ENCODE results near the gene PTPRN2. TPM values are rescaled to one million over a fixed set of nuclear protein-coding genes. Genes with fewer than 3 reads are reported as not detected.

The PTPRN2 gene
- total and polyA plus RNA-seq, 2 donors (not counting 1 experiment from before 2014, with no cell fraction given), result 0.54 to 1.2 TPM

GRCh38 chr7:158096582-158096981, 491.0 kb downstream of the PTPRN2 start:
- Histone ChIP-seq H3K4me3 (replicated peaks in 1 of 4; ENCODE audit: control extremely low read depth in 1 of 4, insufficient read depth in 1 of 4, low read depth in 3 of 4, low read length in 4 of 4) (no peak overlapping the region), H3K27ac (ENCODE audit: insufficient read depth, low read length) (no peak overlapping the region), H3K9ac (ENCODE audit: insufficient read depth, low read length) (no peak overlapping the region), H4K20me1 (ENCODE audit: control insufficient read depth, extremely low read depth, insufficient read depth, low read length) (no peaks in the 10 kb centered on the region), H3K79me2 (ENCODE audit: control insufficient read depth, insufficient read depth, low read length) (no peaks in the 10 kb centered on the region), H2AFZ (ENCODE audit: low read length) (no peak overlapping the region), H3K4me1 (ENCODE audit: control insufficient read depth, extremely low read depth, insufficient read depth, low read length) (no peaks in the 10 kb centered on the region), H3K27me3 (ENCODE audit: control insufficient read depth, insufficient read depth, low read length) (no peaks in the 10 kb centered on the region), H3K4me2 (ENCODE audit: extremely low read depth, insufficient read depth, low read length) (no peak overlapping the region), H3K9me3 (ENCODE audit: control insufficient read depth, insufficient read depth, low read depth, low read length) (no peaks in the 10 kb centered on the region), H3K36me3 (ENCODE audit: control insufficient read depth, insufficient read depth, low read length) (no peaks in the 10 kb centered on the region)
- TF ChIP-seq CTCF (conservative IDR thresholded peaks at IDR 0.05 in 1 of 2, IDR thresholded peaks at IDR 0.05 in 1 of 2; ENCODE audit: low read depth in 1 of 2, low read length in 2 of 2) (no peak), EZH2 (IDR thresholded peaks at IDR 0.05; ENCODE audit: low read length, missing control alignments) (no peak)
- DNase-seq (ENCODE audit: low read depth in 2 of 2), result no peak

GRCh38 chr7:158094671-158095226, 492.9 kb downstream of the PTPRN2 start:
- H3K4me1 ChIP-seq (ENCODE audit: control insufficient read depth, extremely low read depth, insufficient read depth, low read length), result no peaks in the 10 kb centered on the region
- H2AFZ ChIP-seq (ENCODE audit: low read length), result no peak overlapping the region
- TF ChIP-seq EZH2 (IDR thresholded peaks at IDR 0.05; ENCODE audit: low read length, missing control alignments), result no peak
- no peak for TF ChIP-seq CTCF (conservative IDR thresholded peaks at IDR 0.05 in 1 of 2, IDR thresholded peaks at IDR 0.05 in 1 of 2; ENCODE audit: low read depth in 1 of 2, low read length in 2 of 2)
- H3K4me3 ChIP-seq (replicated peaks in 1 of 4; ENCODE audit: control extremely low read depth in 1 of 4, insufficient read depth in 1 of 4, low read depth in 3 of 4, low read length in 4 of 4), result no peak overlapping the region
- H3K9me3 ChIP-seq (ENCODE audit: control insufficient read depth, insufficient read depth, low read depth, low read length), result no peaks in the 10 kb centered on the region
- H3K9ac ChIP-seq (ENCODE audit: insufficient read depth, low read length), result no peak overlapping the region
- no peaks in the 10 kb centered on the region for H3K79me2 ChIP-seq (ENCODE audit: control insufficient read depth, insufficient read depth, low read length)
- H3K36me3 ChIP-seq (ENCODE audit: control insufficient read depth, insufficient read depth, low read length), result no peaks in the 10 kb centered on the region
- no peak overlapping the region for H3K4me2 ChIP-seq (ENCODE audit: extremely low read depth, insufficient read depth, low read length)
- no peak overlapping the region for H3K27ac ChIP-seq (ENCODE audit: insufficient read depth, low read length)
- DNase-seq (ENCODE audit: low read depth in 2 of 2), result no peak
- no peaks in the 10 kb centered on the region for H4K20me1 ChIP-seq (ENCODE audit: control insufficient read depth, extremely low read depth, insufficient read depth, low read length)
- H3K27me3 ChIP-seq (ENCODE audit: control insufficient read depth, insufficient read depth, low read length), result no peaks in the 10 kb centered on the region

- Histone ChIP-seq H3K9ac (ENCODE audit: insufficient read depth, low read length) (no peak overlapping the region), H3K36me3 (ENCODE audit: control insufficient read depth, insufficient read depth, low read length) (no peaks in the 10 kb centered on the region), H2AFZ (ENCODE audit: low read length) (no peak overlapping the region), H3K27ac (ENCODE audit: insufficient read depth, low read length) (no peak overlapping the region), H3K4me2 (ENCODE audit: extremely low read depth, insufficient read depth, low read length) (no peak overlapping the region), H3K79me2 (ENCODE audit: control insufficient read depth, insufficient read depth, low read length) (no peaks in the 10 kb centered on the region), H3K4me3 (replicated peaks in 1 of 4; ENCODE audit: control extremely low read depth in 1 of 4, insufficient read depth in 1 of 4, low read depth in 3 of 4, low read length in 4 of 4) (no peak overlapping the region), H3K27me3 (ENCODE audit: control insufficient read depth, insufficient read depth, low read length) (no peaks in the 10 kb centered on the region), H3K4me1 (ENCODE audit: control insufficient read depth, extremely low read depth, insufficient read depth, low read length) (no peaks in the 10 kb centered on the region), H3K9me3 (ENCODE audit: control insufficient read depth, insufficient read depth, low read depth, low read length) (no peaks in the 10 kb centered on the region), H4K20me1 (ENCODE audit: control insufficient read depth, extremely low read depth, insufficient read depth, low read length) (no peaks in the 10 kb centered on the region)
- TF ChIP-seq CTCF (conservative IDR thresholded peaks at IDR 0.05 in 1 of 2, IDR thresholded peaks at IDR 0.05 in 1 of 2; ENCODE audit: low read depth in 1 of 2, low read length in 2 of 2), result no peak
- TF ChIP-seq EZH2 (IDR thresholded peaks at IDR 0.05; ENCODE audit: low read length, missing control alignments), result no peak
- DNase-seq (ENCODE audit: low read depth in 2 of 2), result no peak
Measured at GRCh38 chr7:158094046-158094445, 493.6 kb downstream of the PTPRN2 start.

All from fibroblast of lung (primary cell).